ENCODE data around the gene PCDH9. TPM values are rescaled to one million over a fixed set of nuclear protein-coding genes. Genes with fewer than 3 reads are reported as not detected.

Gene PCDH9
- total RNA-seq, 2 donors from 2014 or later, result 0.95 to 1.8 TPM

GRCh38 chr13:66659701-66660467 lies 570.3 kb downstream of the PCDH9 start:
- H3K4me1 ChIP-seq (ENCODE audit: control insufficient read depth, insufficient read depth, low read length), result no peaks in the 10 kb centered on the region
- H3K9me3 ChIP-seq (ENCODE audit: control insufficient read depth, low read length), result no peaks in the 10 kb centered on the region
- Mint-ChIP-seq H3K9me3 (no peaks in the 10 kb centered on the region), H3K27me3 (ENCODE audit: insufficient read depth) (no peaks in the 10 kb centered on the region), H3K36me3 (ENCODE audit: low read depth) (no peaks in the 10 kb centered on the region), H3K4me1 (no peaks in the 10 kb centered on the region), H3K4me3 (no peak overlapping the region), H3K27ac (no peak overlapping the region)
- no peaks in the 10 kb centered on the region for H3K36me3 ChIP-seq (ENCODE audit: control insufficient read depth, insufficient read depth, low read length)
- no peak for DNase-seq
- no peak for TF ChIP-seq CTCF (conservative IDR thresholded peaks at IDR 0.05)
- no peaks in the 10 kb centered on the region for H3K27me3 ChIP-seq (ENCODE audit: control insufficient read depth, insufficient read depth, low read length, poor library complexity, severe bottlenecking)
- no peak overlapping the region for H3K4me3 ChIP-seq (ENCODE audit: low read length)
- no peak overlapping the region for H3K9ac ChIP-seq (ENCODE audit: extremely low read depth, low read length, poor library complexity, severe bottlenecking)
- H3K27ac ChIP-seq (ENCODE audit: low read depth, low read length), result no peak overlapping the region
- 86 to 93% methylated on average over 4 to 7 of the region's 7 CpGs for whole genome bisulfite sequencing, 2 experiments (ENCODE audit: insufficient coverage in 1 of 2, insufficient read length in 1 of 2)

GRCh38 chr13:66659286-66659685 lies 570.9 kb downstream of the PCDH9 start:
- Histone ChIP-seq H3K27me3 (ENCODE audit: control insufficient read depth, insufficient read depth, low read length, poor library complexity, severe bottlenecking) (no peaks in the 10 kb centered on the region), H3K4me1 (ENCODE audit: control insufficient read depth, insufficient read depth, low read length) (no peaks in the 10 kb centered on the region), H3K9me3 (ENCODE audit: control insufficient read depth, low read length) (no peaks in the 10 kb centered on the region), H3K36me3 (ENCODE audit: control insufficient read depth, insufficient read depth, low read length) (no peaks in the 10 kb centered on the region), H3K9ac (ENCODE audit: extremely low read depth, low read length, poor library complexity, severe bottlenecking) (no peak overlapping the region), H3K4me3 (ENCODE audit: low read length) (no peak overlapping the region), H3K27ac (ENCODE audit: low read depth, low read length) (no peak overlapping the region)
- no peaks in the 10 kb centered on the region for H3K9me3 Mint-ChIP-seq
- H3K27me3 Mint-ChIP-seq (ENCODE audit: insufficient read depth), result no peaks in the 10 kb centered on the region
- no peak overlapping the region for H3K4me3 Mint-ChIP-seq
- no peaks in the 10 kb centered on the region for H3K4me1 Mint-ChIP-seq
- DNase-seq, result no peak
- H3K36me3 Mint-ChIP-seq (ENCODE audit: low read depth), result no peaks in the 10 kb centered on the region
- 100% methylated on average over 1 to 2 of the region's 2 CpGs for WGBS, 2 experiments (ENCODE audit: insufficient coverage in 1 of 2, insufficient read length in 1 of 2)
- no peak for TF ChIP-seq CTCF (conservative IDR thresholded peaks at IDR 0.05)
- H3K27ac Mint-ChIP-seq, result no peak overlapping the region

GRCh38 chr13:66657165-66657881 lies 572.8 kb downstream of the PCDH9 start:
- no peaks in the 10 kb centered on the region for H3K4me1 Mint-ChIP-seq

More at GRCh38 chr13:66657165-66657881, 572.8 kb downstream of the PCDH9 start:
- no peak overlapping the region for H3K27ac Mint-ChIP-seq
- WGBS, 2 experiments (ENCODE audit: insufficient coverage in 1 of 2, insufficient read length in 1 of 2), result 80 to 83% methylated on average over 2 to 6 of the region's 6 CpGs
- no peaks in the 10 kb centered on the region for H3K27me3 Mint-ChIP-seq (ENCODE audit: insufficient read depth)
- H3K27me3 ChIP-seq (ENCODE audit: control insufficient read depth, insufficient read depth, low read length, poor library complexity, severe bottlenecking), result no peaks in the 10 kb centered on the region
- H3K4me3 ChIP-seq (ENCODE audit: low read length), result no peak overlapping the region
- no peak overlapping the region for H3K27ac ChIP-seq (ENCODE audit: low read depth, low read length)
- H3K4me1 ChIP-seq (ENCODE audit: control insufficient read depth, insufficient read depth, low read length), result no peaks in the 10 kb centered on the region
- no peak overlapping the region for H3K9ac ChIP-seq (ENCODE audit: extremely low read depth, low read length, poor library complexity, severe bottlenecking)
- H3K9me3 Mint-ChIP-seq, result no peaks in the 10 kb centered on the region
- H3K4me3 Mint-ChIP-seq, result no peak overlapping the region
- H3K36me3 Mint-ChIP-seq (ENCODE audit: low read depth), result no peaks in the 10 kb centered on the region
- no peaks in the 10 kb centered on the region for H3K36me3 ChIP-seq (ENCODE audit: control insufficient read depth, insufficient read depth, low read length)
- no peak for DNase-seq
- no peaks in the 10 kb centered on the region for H3K9me3 ChIP-seq (ENCODE audit: control insufficient read depth, low read length)
- no peak for TF ChIP-seq CTCF (conservative IDR thresholded peaks at IDR 0.05)
